SK-N-SH (cell line): ENCODE measurements around the gene BRCA1.

Source experiments
- EP300 ChIP-seq, 2 experiments: IDR thresholded peaks; 2 replicates each; pipeline versions ENCODE4 v1.4.0 to v1.6.1; 2012; ENCODE audit warnings: borderline replicate concordance in 1 of 2, low read depth in 1 of 2, low read length in 1 of 2
- FOSL2 ChIP-seq: IDR thresholded peaks from 2 replicates; pipeline ENCODE4 v1.4.0; 2012; ENCODE audit warnings: low read depth, mild to moderate bottlenecking, moderate library complexity, borderline replicate concordance
- NFIC ChIP-seq: IDR thresholded peaks from 2 replicates; pipeline ENCODE4 v1.4.0; 2012; ENCODE audit warnings: borderline replicate concordance
- POLR2AphosphoS5 ChIP-seq: IDR thresholded peaks from 2 replicates; pipeline ENCODE4 v1.6.1; 2012; ENCODE audit warnings: low read depth, low read length
- TCF12 ChIP-seq: IDR thresholded peaks from 2 replicates; pipeline ENCODE4 v1.4.0; 2012
- YY1 ChIP-seq: IDR thresholded peaks from 2 replicates; pipeline ENCODE4 v1.4.0; 2012; ENCODE audit warnings: low read depth, mild to moderate bottlenecking
- TF ChIP-seq, protein P1 (sequence below): IDR thresholded peaks from 2 replicates; pipeline ENCODE4 v1.4.0; 2012; ENCODE audit warnings: low read depth
- TF ChIP-seq, protein P2 (sequence below): fragments of 200-600 bp; sonication (generic); IDR thresholded peaks from 2 replicates; pipeline ENCODE4 v1.6.1; 2017; ENCODE audit warnings: antibody characterized with exemption, mild to moderate bottlenecking, moderate library complexity
- TF ChIP-seq, protein P3 (sequence below): IDR thresholded peaks from 2 replicates; pipeline ENCODE4; 2012

DNA sequence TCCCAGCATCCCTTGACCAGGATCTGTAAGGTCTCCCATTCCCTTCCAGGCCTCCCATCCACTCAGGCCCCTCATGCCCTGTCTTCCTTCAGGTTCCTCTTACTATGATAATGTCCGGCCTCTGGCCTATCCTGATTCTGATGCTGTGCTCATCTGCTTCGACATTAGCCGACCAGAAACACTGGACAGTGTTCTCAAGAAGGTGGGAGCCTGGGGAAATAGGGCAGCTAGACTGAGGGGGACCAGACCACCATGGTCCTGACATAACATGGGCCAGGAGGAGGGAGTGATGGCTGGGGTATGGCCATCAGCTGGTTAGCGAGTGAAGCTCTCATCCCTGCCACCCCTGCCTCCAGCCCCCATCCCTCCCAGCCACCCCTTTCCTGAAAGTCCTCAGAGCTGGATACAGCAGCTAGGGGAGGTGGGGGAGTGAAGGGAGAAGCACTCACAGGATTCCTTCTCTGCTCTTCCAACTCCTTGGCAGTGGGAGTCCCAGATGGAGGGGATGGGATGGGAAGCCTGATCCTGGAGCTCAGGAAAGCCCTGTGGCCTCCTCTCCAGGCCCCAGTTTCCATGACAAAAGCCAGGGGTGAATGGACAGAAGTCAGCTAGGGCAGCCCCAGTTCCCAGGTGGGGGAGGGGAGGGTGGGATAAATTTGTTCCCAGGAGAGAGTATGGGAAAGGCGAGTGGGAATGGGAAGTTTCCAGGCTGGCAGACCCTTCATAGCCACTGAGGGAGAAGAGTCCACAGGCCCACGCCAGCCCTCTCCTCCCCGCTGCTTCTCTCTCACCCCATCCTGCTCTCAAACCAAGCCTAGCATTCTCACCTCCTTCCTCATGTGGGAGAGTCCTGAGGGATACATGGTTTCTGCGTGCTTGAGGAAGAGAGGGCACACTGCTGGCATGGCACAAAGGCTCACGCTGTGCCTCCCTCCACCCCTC, 97.8 kb downstream of the BRCA1 start:
- no peak for TF ChIP-seq TCF12
- TF ChIP-seq, protein P1, sequence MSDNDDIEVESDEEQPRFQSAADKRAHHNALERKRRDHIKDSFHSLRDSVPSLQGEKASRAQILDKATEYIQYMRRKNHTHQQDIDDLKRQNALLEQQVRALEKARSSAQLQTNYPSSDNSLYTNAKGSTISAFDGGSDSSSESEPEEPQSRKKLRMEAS = no peak
- TF ChIP-seq, protein P2, sequence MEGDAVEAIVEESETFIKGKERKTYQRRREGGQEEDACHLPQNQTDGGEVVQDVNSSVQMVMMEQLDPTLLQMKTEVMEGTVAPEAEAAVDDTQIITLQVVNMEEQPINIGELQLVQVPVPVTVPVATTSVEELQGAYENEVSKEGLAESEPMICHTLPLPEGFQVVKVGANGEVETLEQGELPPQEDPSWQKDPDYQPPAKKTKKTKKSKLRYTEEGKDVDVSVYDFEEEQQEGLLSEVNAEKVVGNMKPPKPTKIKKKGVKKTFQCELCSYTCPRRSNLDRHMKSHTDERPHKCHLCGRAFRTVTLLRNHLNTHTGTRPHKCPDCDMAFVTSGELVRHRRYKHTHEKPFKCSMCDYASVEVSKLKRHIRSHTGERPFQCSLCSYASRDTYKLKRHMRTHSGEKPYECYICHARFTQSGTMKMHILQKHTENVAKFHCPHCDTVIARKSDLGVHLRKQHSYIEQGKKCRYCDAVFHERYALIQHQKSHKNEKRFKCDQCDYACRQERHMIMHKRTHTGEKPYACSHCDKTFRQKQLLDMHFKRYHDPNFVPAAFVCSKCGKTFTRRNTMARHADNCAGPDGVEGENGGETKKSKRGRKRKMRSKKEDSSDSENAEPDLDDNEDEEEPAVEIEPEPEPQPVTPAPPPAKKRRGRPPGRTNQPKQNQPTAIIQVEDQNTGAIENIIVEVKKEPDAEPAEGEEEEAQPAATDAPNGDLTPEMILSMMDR = no peak
- TF ChIP-seq, protein P3, sequence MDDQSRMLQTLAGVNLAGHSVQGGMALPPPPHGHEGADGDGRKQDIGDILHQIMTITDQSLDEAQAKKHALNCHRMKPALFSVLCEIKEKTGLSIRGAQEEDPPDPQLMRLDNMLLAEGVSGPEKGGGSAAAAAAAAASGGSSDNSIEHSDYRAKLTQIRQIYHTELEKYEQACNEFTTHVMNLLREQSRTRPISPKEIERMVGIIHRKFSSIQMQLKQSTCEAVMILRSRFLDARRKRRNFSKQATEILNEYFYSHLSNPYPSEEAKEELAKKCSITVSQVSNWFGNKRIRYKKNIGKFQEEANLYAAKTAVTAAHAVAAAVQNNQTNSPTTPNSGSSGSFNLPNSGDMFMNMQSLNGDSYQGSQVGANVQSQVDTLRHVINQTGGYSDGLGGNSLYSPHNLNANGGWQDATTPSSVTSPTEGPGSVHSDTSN = no peak
- no peak for TF ChIP-seq NFIC
- no peak for TF ChIP-seq EP300 (IDR thresholded peaks at IDR 0.05; ENCODE audit: borderline replicate concordance in 1 of 2, low read depth in 1 of 2, low read length in 1 of 2)
- no peak for TF ChIP-seq FOSL2
- no peak for TF ChIP-seq POLR2AphosphoS5
- no peak for TF ChIP-seq YY1
